Sigmoid colon (tissue), 7 donors: ENCODE data around the gene MACROD2. TPM values are rescaled to one million over a fixed set of nuclear protein-coding genes. Genes with fewer than 3 reads are reported as not detected.

Experiments
- DNase-seq: peaks from one replicate; pipeline ENCODE4 v3.0.0-alpha.2; 2019
- H3K27ac ChIP-seq, 4 donors: fragments of 200-600 bp; sonication (generic); one replicate each; pipeline ENCODE4 v1.5.1; 2016 to 2019; ENCODE audit warnings: mild to moderate bottlenecking in 1 of 4
- H3K27me3 ChIP-seq, 3 donors: fragments of 200-600 bp; sonication (generic); one replicate each; pipeline ENCODE4 v1.5.1; 2019; ENCODE audit warnings: mild to moderate bottlenecking in 1 of 3
- H3K36me3 ChIP-seq, 4 donors: fragments of 200-600 bp; sonication (generic); one replicate each; pipeline ENCODE4 v1.5.1; 2016 to 2019
- H3K4me1 ChIP-seq, 4 donors: fragments of 200-600 bp; sonication (generic); one replicate each; pipeline ENCODE4 v1.5.1; 2017 to 2019
- H3K4me3 ChIP-seq, 4 donors: fragments of 200-600 bp; sonication (generic); one replicate each; pipeline ENCODE4 v1.5.1; 2017 to 2019; ENCODE audit warnings: mild to moderate bottlenecking in 2 of 4, moderate library complexity in 1 of 4
- H3K9me3 ChIP-seq, 4 donors: fragments of 200-600 bp in 3 of 4; sonication (generic) in 3 of 4; one replicate each; pipeline versions ENCODE4 v1.5.1 to v1.6.1; 2013 to 2019
- CTCF ChIP-seq, 4 experiments: fragments of 450-650 bp in 3 of 4; fragments of 200-600 bp in 1 of 4; IDR thresholded peaks; one replicate each; pipeline ENCODE4 v1.5.1; 2016 to 2019; ENCODE audit warnings: antibody characterized with exemption in 4 of 4, mild to moderate bottlenecking in 3 of 4, moderate library complexity in 2 of 4
- EP300 ChIP-seq, 4 donors: sonication (generic); formaldehyde crosslinking; IDR thresholded peaks; one replicate each; pipeline ENCODE4 v1.6.1; 2017; ENCODE audit warnings: antibody characterized with exemption in 4 of 4
- POLR2A ChIP-seq, 2 donors: fragments of 450-650 bp; IDR thresholded peaks; one replicate each; pipeline ENCODE4 v1.6.1; 2016; ENCODE audit warnings: antibody characterized with exemption in 2 of 2, mild to moderate bottlenecking in 2 of 2, moderate library complexity in 2 of 2
- POLR2AphosphoS5 ChIP-seq, 4 donors: sonication (generic); formaldehyde crosslinking; IDR thresholded peaks; one replicate each; pipeline ENCODE4 v1.6.1; 2017; ENCODE audit warnings: antibody characterized with exemption in 4 of 4
- WGBS, 2 donors: extraction: QIAGEN DNeasy Blood & Tissue Kit; methylation state at CpG; one replicate each; pipeline ENCODE4 v1.1.7; 2013; 5-methylcytosine and 5-hydroxymethylcytosine counted together
- intact Hi-C: fragments of 100-400 bp; cut with DNase I; formaldehyde crosslinking; loops from one replicate; pipeline ENCODE4 v1.15.1; 2023
- polyA plus RNA-seq, 3 donors: library from polyadenylated mRNA; stranded (reverse); fragments of 200-250 nt; gene quantifications; one replicate each; pipeline ENCODE4 v1.2.3, GENCODE V29; 2013
- total RNA-seq, 4 donors: library from RNA; depleted of rRNA; stranded (reverse); fragments of >200 nt; gene quantifications; one replicate each; pipeline ENCODE4 v1.1.0, GENCODE V29; 2016
- donor health status: healthy with polysubstance abuse.
- donor health status: Bipolar disorder and iron deficiency.
- donor health status: healthy.

The MACROD2 gene
- total and polyA plus RNA-seq, 7 donors, result 1.2 to 22.4 (median 5.8) TPM

GRCh38 chr20:14493408-14493807 is 498.1 kb downstream of the MACROD2 start:
- Histone ChIP-seq H3K4me3 (no peak overlapping the region), H3K27me3 (no peaks in the 10 kb centered on the region), H3K27ac (no peak overlapping the region), H3K4me1 (peaks cover 0 to 9% (median 0%) of the 10 kb centered on the region in 4 donors), H3K9me3 (no peaks in the 10 kb centered on the region), H3K36me3 (no peaks in the 10 kb centered on the region)
- WGBS, 2 donors, result 85 to 87% methylated on average over 1 of the region's 1 CpG
- intact Hi-C loops, result no loop called here
- no peak for TF ChIP-seq CTCF (IDR thresholded peaks at IDR 0.05)
- TF ChIP-seq EP300 (IDR thresholded peaks at IDR 0.05), result no peak
- no peak for TF ChIP-seq POLR2A (IDR thresholded peaks at IDR 0.05)
- TF ChIP-seq POLR2AphosphoS5 (IDR thresholded peaks at IDR 0.05), result no peak
- no peak for DNase-seq

GRCh38 chr20:14494355-14494754 is 499.0 kb downstream of the MACROD2 start:
- Histone ChIP-seq H3K4me3 (no peak overlapping the region), H3K4me1 (peaks cover 0 to 9% (median 0%) of the 10 kb centered on the region in 4 donors), H3K36me3 (no peaks in the 10 kb centered on the region), H3K9me3 (no peaks in the 10 kb centered on the region), H3K27ac (no peak overlapping the region), H3K27me3 (no peaks in the 10 kb centered on the region)
- TF ChIP-seq POLR2AphosphoS5 (IDR thresholded peaks at IDR 0.05) (no peak), EP300 (IDR thresholded peaks at IDR 0.05) (no peak), POLR2A (IDR thresholded peaks at IDR 0.05) (no peak), CTCF (IDR thresholded peaks at IDR 0.05) (no peak)
- intact Hi-C loops, result no loop called here
- no peak for DNase-seq
- WGBS, 2 donors, result 82 to 89% methylated on average over 1 of the region's 1 CpG

- Histone ChIP-seq H3K9me3 (no peaks in the 10 kb centered on the region), H3K4me3 (no peak overlapping the region), H3K27me3 (no peaks in the 10 kb centered on the region), H3K4me1 (peaks cover 0 to 9% (median 0%) of the 10 kb centered on the region in 4 donors), H3K36me3 (no peaks in the 10 kb centered on the region), H3K27ac (no peak overlapping the region)
- no peak for TF ChIP-seq EP300 (IDR thresholded peaks at IDR 0.05)
- TF ChIP-seq POLR2AphosphoS5 (IDR thresholded peaks at IDR 0.05), result no peak
- TF ChIP-seq POLR2A (IDR thresholded peaks at IDR 0.05), result no peak
- TF ChIP-seq CTCF (IDR thresholded peaks at IDR 0.05), result no peak
- DNase-seq, result no peak
- intact Hi-C loops, result no loop called here
These were observed 499.8 kb downstream of the MACROD2 start for GRCh38 chr20:14495066-14495465.

GRCh38 chr20:14497004-14497403 is 501.7 kb downstream of the MACROD2 start:
- H3K4me1 ChIP-seq, result peaks cover 0 to 9% (median 0%) of the 10 kb centered on the region in 4 donors
- intact Hi-C loops, result no loop called here
- H3K27ac ChIP-seq, result no peak overlapping the region
- H3K9me3 ChIP-seq, result no peaks in the 10 kb centered on the region
- no peak overlapping the region for H3K4me3 ChIP-seq
- TF ChIP-seq CTCF (IDR thresholded peaks at IDR 0.05), result no peak
- TF ChIP-seq POLR2A (IDR thresholded peaks at IDR 0.05), result no peak
- no peak for TF ChIP-seq POLR2AphosphoS5 (IDR thresholded peaks at IDR 0.05)
- TF ChIP-seq EP300 (IDR thresholded peaks at IDR 0.05), result no peak
- WGBS, 2 donors, result 66 to 69% methylated on average over 2 of the region's 2 CpGs
- no peaks in the 10 kb centered on the region for H3K27me3 ChIP-seq
- no peaks in the 10 kb centered on the region for H3K36me3 ChIP-seq
- no peak for DNase-seq

- Histone ChIP-seq H3K4me1 (peaks cover 0 to 7% (median 0%) of the 10 kb centered on the region in 4 donors), H3K27ac (no peak overlapping the region), H3K9me3 (no peaks in the 10 kb centered on the region), H3K4me3 (no peak overlapping the region), H3K36me3 (no peaks in the 10 kb centered on the region), H3K27me3 (no peaks in the 10 kb centered on the region)
- TF ChIP-seq POLR2AphosphoS5 (IDR thresholded peaks at IDR 0.05) (no peak), POLR2A (IDR thresholded peaks at IDR 0.05) (no peak), CTCF (IDR thresholded peaks at IDR 0.05) (no peak), EP300 (IDR thresholded peaks at IDR 0.05) (no peak)
- DNase-seq, result no peak
- intact Hi-C loops, result no loop called here
- 81 to 83% methylated on average over 4 of the region's 4 CpGs for WGBS, 2 donors
These were observed 503.5 kb downstream of the MACROD2 start for GRCh38 chr20:14498772-14499171.
